Neural progenitor cell (in vitro differentiated cells): ENCODE data around the gene LAMA2. TPM values are rescaled to one million over a fixed set of nuclear protein-coding genes. Genes with fewer than 3 reads are reported as not detected.

Experiments
- DNase-seq: peaks from one replicate; pipeline ENCODE4 v3.0.0-alpha.2; 2016; ENCODE audit warnings: low spot score
- H2AFZ ChIP-seq: fragments of 200-600 bp; sonication (generic); replicated peaks from 2 replicates; pipeline ENCODE4 v1.6.1; 2016; ENCODE audit warnings: antibody characterized with exemption
- H3F3A ChIP-seq: fragments of 200-600 bp; sonication (generic); 2 replicates; pipeline ENCODE4 v1.6.1; 2016; ENCODE audit warnings: antibody characterized with exemption, low read depth
- H3K27ac ChIP-seq: fragments of 200-600 bp; sonication (generic); 2 replicates; pipeline ENCODE4 v1.5.1; 2016; ENCODE audit warnings: mild to moderate bottlenecking
- H3K27me3 ChIP-seq: fragments of 200-600 bp; sonication (generic); 2 replicates; pipeline ENCODE4 v1.6.1; 2016; ENCODE audit warnings: mild to moderate bottlenecking, moderate library complexity
- H3K36me3 ChIP-seq: fragments of 200-600 bp; sonication (generic); 2 replicates; pipeline ENCODE4 v1.5.1; 2016
- H3K4me1 ChIP-seq: fragments of 200-600 bp; sonication (generic); 2 replicates; pipeline ENCODE4 v1.6.1; 2016; ENCODE audit warnings: mixed run types
- H3K4me2 ChIP-seq: fragments of 200-600 bp; sonication (generic); 2 replicates; pipeline ENCODE4 v1.6.1; 2016
- H3K4me3 ChIP-seq: fragments of 200-600 bp; sonication (generic); 2 replicates; pipeline ENCODE4 v1.5.1; 2016
- H3K79me2 ChIP-seq: fragments of 200-600 bp; sonication (generic); 2 replicates; pipeline ENCODE4 v1.6.1; 2016; ENCODE audit warnings: low read depth
- H3K9ac ChIP-seq: fragments of 200-600 bp; sonication (generic); 2 replicates; pipeline ENCODE4 v1.6.1; 2016
- H3K9me3 ChIP-seq: fragments of 200-600 bp; sonication (generic); 2 replicates; pipeline ENCODE4 v1.5.1; 2016; ENCODE audit warnings: low read depth
- H4K20me1 ChIP-seq: fragments of 200-600 bp; sonication (generic); 2 replicates; pipeline ENCODE4 v1.6.1; 2016; ENCODE audit warnings: low read depth
- H3K27ac Mint-ChIP-seq: 3 replicates; pipeline ENCODE4 v1.8.0; 2021; ENCODE audit warnings: mixed read lengths
- H3K27me3 Mint-ChIP-seq: 2 replicates; pipeline ENCODE4 v1.8.0; 2022; ENCODE audit warnings: low read depth, mild to moderate bottlenecking, inconsistent platforms, moderate library complexity, mixed read lengths; ENCODE audit not compliant: insufficient read depth
- H3K36me3 Mint-ChIP-seq: 3 replicates; pipeline ENCODE4 v1.8.0; 2021; ENCODE audit warnings: mixed read lengths
- H3K4me1 Mint-ChIP-seq: 3 replicates; pipeline ENCODE4 v1.8.0; 2021; ENCODE audit warnings: mixed read lengths
- H3K4me3 Mint-ChIP-seq: 3 replicates; pipeline ENCODE4 v1.8.0; 2021; ENCODE audit warnings: mild to moderate bottlenecking, moderate library complexity, mixed read lengths
- H3K9me3 Mint-ChIP-seq: 3 replicates; pipeline ENCODE4 v1.8.0; 2020; ENCODE audit warnings: mixed read lengths
- EZH2 ChIP-seq: fragments of 200-600 bp; sonication (generic); IDR thresholded peaks from 2 replicates; pipeline ENCODE4 v1.6.1; 2017; ENCODE audit warnings: antibody characterized with exemption, mild to moderate bottlenecking, moderate library complexity
- EZH2phosphoT487 ChIP-seq: fragments of 200-600 bp; sonication (generic); IDR thresholded peaks from 2 replicates; pipeline ENCODE4 v1.6.1; 2017; ENCODE audit warnings: antibody characterized with exemption
- total RNA-seq: library from RNA; depleted of rRNA; stranded (reverse); fragments of >200 nt; gene quantifications from 2 replicates; pipeline ENCODE4 v1.2.3, GENCODE V29; 2015; ENCODE audit warnings: low replicate concordance
- TF ChIP-seq, protein P1 (sequence below): fragments of 200-600 bp; sonication (generic); IDR thresholded peaks from 2 replicates; pipeline ENCODE4 v1.5.1; 2017; ENCODE audit warnings: antibody characterized with exemption, mild to moderate bottlenecking

The LAMA2 gene
- total RNA-seq, 1 donor from 2014 or later, result 1.5 TPM

DNA sequence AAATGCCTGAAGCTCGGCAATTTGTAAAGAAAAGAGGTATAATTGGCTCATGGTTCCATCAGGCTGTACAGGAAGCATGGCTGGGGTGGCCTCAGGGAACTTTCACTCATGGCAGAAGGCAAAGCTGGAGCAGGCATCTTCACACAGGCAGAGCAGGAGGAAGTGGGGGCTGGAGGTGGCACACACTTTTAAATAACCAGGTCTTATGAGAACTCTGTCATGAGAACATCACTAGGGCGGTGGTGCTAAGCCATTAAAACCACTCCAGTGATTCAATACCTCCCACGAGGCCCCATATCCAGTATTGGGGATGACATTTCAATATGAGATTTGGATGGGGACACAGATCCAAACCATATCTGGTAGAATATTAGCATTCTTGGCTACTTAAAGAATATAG, 481.8 kb downstream of the LAMA2 start:
- Mint-ChIP-seq H3K9me3 (no peaks in the 10 kb centered on the region), H3K27ac (no peak overlapping the region)

DNA sequence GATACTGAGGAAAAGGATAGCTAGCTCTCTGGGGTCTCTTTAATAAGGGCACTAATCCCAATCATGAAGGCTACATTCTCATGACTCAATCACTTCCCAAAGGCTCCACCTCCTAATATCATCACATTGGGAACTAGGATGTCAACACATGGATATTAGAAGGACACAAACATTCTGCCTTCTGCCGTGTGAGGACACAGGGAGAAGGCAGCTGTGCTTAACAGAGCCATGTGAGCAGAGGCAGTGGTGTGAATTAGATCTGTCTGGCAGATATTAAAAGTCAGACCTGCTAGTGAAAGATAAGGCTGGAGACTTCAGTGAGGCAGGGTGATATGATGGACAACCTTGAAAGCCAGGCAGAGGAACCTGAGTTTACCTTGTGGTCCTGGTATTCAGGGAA, 485.1 kb downstream of the LAMA2 start:
- no peaks in the 10 kb centered on the region for H3K36me3 Mint-ChIP-seq

More for the DNA sequence above, 481.8 kb downstream of the LAMA2 start:
- H3K4me3 ChIP-seq, result no peak overlapping the region
- H3K36me3 Mint-ChIP-seq, result no peaks in the 10 kb centered on the region
- H3F3A ChIP-seq, result no peaks in the 10 kb centered on the region
- peaks cover 4% of the 10 kb centered on the region for H3K27me3 Mint-ChIP-seq
- TF ChIP-seq EZH2 (no peak), EZH2phosphoT487 (no peak)
- H3K4me1 ChIP-seq, result no peaks in the 10 kb centered on the region
- no peaks in the 10 kb centered on the region for H3K4me1 Mint-ChIP-seq
- no peak overlapping the region for H3K4me2 ChIP-seq
- no peaks in the 10 kb centered on the region for H3K79me2 ChIP-seq
- DNase-seq, result no peak
- H3K36me3 ChIP-seq, result no peaks in the 10 kb centered on the region
- H3K4me3 Mint-ChIP-seq, result no peak overlapping the region
- no peak overlapping the region for H2AFZ ChIP-seq
- no peaks in the 10 kb centered on the region for H3K27me3 ChIP-seq
- H3K27ac ChIP-seq, result no peak overlapping the region
- no peaks in the 10 kb centered on the region for H4K20me1 ChIP-seq
- H3K9ac ChIP-seq, result no peak overlapping the region
- H3K9me3 ChIP-seq, result no peaks in the 10 kb centered on the region

DNA sequence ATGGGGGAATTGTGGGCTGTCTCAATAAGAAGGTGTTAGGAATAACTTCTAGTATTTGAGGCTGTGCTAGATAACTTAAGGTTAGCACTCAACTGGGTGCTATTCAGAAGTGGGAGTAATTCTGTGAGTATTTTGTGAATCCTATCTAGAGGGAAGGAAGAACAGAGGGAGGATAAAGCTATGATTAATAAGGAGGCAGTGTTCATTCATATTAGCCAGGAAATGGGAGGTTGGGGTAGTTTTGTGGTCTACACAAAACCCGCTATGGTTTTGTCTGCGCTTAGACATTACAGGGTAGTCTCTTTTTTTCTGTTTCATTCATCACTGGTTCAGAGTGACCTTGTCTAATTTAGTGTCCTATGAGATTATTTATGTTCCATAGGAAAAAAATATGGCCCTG, 486.0 kb downstream of the LAMA2 start:
- TF ChIP-seq, protein P1, sequence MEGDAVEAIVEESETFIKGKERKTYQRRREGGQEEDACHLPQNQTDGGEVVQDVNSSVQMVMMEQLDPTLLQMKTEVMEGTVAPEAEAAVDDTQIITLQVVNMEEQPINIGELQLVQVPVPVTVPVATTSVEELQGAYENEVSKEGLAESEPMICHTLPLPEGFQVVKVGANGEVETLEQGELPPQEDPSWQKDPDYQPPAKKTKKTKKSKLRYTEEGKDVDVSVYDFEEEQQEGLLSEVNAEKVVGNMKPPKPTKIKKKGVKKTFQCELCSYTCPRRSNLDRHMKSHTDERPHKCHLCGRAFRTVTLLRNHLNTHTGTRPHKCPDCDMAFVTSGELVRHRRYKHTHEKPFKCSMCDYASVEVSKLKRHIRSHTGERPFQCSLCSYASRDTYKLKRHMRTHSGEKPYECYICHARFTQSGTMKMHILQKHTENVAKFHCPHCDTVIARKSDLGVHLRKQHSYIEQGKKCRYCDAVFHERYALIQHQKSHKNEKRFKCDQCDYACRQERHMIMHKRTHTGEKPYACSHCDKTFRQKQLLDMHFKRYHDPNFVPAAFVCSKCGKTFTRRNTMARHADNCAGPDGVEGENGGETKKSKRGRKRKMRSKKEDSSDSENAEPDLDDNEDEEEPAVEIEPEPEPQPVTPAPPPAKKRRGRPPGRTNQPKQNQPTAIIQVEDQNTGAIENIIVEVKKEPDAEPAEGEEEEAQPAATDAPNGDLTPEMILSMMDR, result no peak
- no peak for TF ChIP-seq EZH2phosphoT487
- no peak for TF ChIP-seq EZH2
- no peak overlapping the region for H2AFZ ChIP-seq
- no peak overlapping the region for H3K9ac ChIP-seq
- H3K36me3 ChIP-seq, result no peaks in the 10 kb centered on the region
- H3K27ac ChIP-seq, result no peak overlapping the region
- no peaks in the 10 kb centered on the region for H3K4me1 ChIP-seq
- peaks cover 2% of the 10 kb centered on the region for H3K27me3 Mint-ChIP-seq
- no peak overlapping the region for H3K4me3 ChIP-seq
- no peaks in the 10 kb centered on the region for H3K27me3 ChIP-seq
- no peak overlapping the region for H3K27ac Mint-ChIP-seq
- H3F3A ChIP-seq, result no peaks in the 10 kb centered on the region
- no peak for DNase-seq
- no peaks in the 10 kb centered on the region for H3K9me3 Mint-ChIP-seq
- peaks cover 6% of the 10 kb centered on the region for H3K4me1 Mint-ChIP-seq
- H3K9me3 ChIP-seq, result no peaks in the 10 kb centered on the region
- no peaks in the 10 kb centered on the region for H3K36me3 Mint-ChIP-seq
- H3K4me3 Mint-ChIP-seq, result no peak overlapping the region
- no peaks in the 10 kb centered on the region for H4K20me1 ChIP-seq
- no peak overlapping the region for H3K4me2 ChIP-seq
- H3K79me2 ChIP-seq, result no peaks in the 10 kb centered on the region

More for the DNA sequence above, 485.1 kb downstream of the LAMA2 start:
- Mint-ChIP-seq H3K27me3 (peaks cover 2% of the 10 kb centered on the region), H3K4me3 (no peak overlapping the region), H3K4me1 (peaks cover 6% of the 10 kb centered on the region), H3K27ac (no peak overlapping the region), H3K9me3 (no peaks in the 10 kb centered on the region)
- H4K20me1 ChIP-seq, result no peaks in the 10 kb centered on the region
- TF ChIP-seq, protein P1, result no peak
- no peak for TF ChIP-seq EZH2phosphoT487
- TF ChIP-seq EZH2, result no peak
- no peaks in the 10 kb centered on the region for H3K36me3 ChIP-seq
- no peaks in the 10 kb centered on the region for H3F3A ChIP-seq
- H3K27ac ChIP-seq, result no peak overlapping the region
- no peak overlapping the region for H2AFZ ChIP-seq
- H3K4me2 ChIP-seq, result no peak overlapping the region
- no peak for DNase-seq
- H3K9me3 ChIP-seq, result no peaks in the 10 kb centered on the region
- no peaks in the 10 kb centered on the region for H3K27me3 ChIP-seq
- no peaks in the 10 kb centered on the region for H3K4me1 ChIP-seq
- H3K79me2 ChIP-seq, result no peaks in the 10 kb centered on the region
- H3K9ac ChIP-seq, result no peak overlapping the region
- no peak overlapping the region for H3K4me3 ChIP-seq

DNA sequence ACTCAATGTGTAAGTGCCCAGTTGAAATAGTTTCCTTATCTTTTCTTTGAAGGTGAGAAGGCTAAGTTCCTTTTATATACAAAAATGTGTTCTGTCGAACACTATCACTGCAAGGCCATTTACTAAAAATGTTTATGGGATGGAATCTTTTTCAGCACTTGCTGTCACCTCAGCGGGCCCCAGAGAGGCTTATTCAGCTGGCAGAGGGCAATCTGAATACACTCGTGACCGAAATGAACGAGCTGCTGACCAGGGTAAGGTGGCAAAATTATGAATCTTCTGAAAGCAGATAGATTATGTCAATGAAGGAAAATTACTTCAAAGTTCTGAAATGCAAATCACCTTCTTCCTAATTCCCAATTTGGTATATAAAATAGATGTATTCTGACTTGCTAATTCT, 486.8 kb downstream of the LAMA2 start:
- H3K36me3 Mint-ChIP-seq, result no peaks in the 10 kb centered on the region
- no peak overlapping the region for H3K4me3 ChIP-seq
- H3K9me3 Mint-ChIP-seq, result no peaks in the 10 kb centered on the region
- H3K27ac ChIP-seq, result no peak overlapping the region
- H3K9ac ChIP-seq, result no peak overlapping the region
- no peak overlapping the region for H3K27ac Mint-ChIP-seq
- H3K79me2 ChIP-seq, result no peaks in the 10 kb centered on the region
- no peak overlapping the region for H3K4me2 ChIP-seq
- no peaks in the 10 kb centered on the region for H3F3A ChIP-seq
- H3K4me3 Mint-ChIP-seq, result no peak overlapping the region
- no peaks in the 10 kb centered on the region for H3K4me1 ChIP-seq
- no peaks in the 10 kb centered on the region for H4K20me1 ChIP-seq
- no peaks in the 10 kb centered on the region for H3K9me3 ChIP-seq
- no peak for DNase-seq
- peaks cover 6% of the 10 kb centered on the region for H3K4me1 Mint-ChIP-seq
- H2AFZ ChIP-seq, result no peak overlapping the region
- H3K27me3 Mint-ChIP-seq, result peaks cover 2% of the 10 kb centered on the region
- TF ChIP-seq, protein P1, result no peak
- TF ChIP-seq EZH2phosphoT487, result no peak
- no peaks in the 10 kb centered on the region for H3K36me3 ChIP-seq
- no peaks in the 10 kb centered on the region for H3K27me3 ChIP-seq
